Vagina (tissue), 2 donors: Measurements from ENCODE around the gene SRGAP2.
"Not testable (repeated sequence)": the region's sequence is repeated elsewhere in the genome, so short reads cannot be mapped to it uniquely, and the experiment has no call there.

ENCODE experiments used
- POLR2A ChIP-seq, 2 donors: fragments of 450-650 bp; IDR thresholded peaks; one replicate each; pipeline ENCODE4 v1.6.1; 2017; ENCODE audit warnings: antibody characterized with exemption in 2 of 2, mild to moderate bottlenecking in 2 of 2, moderate library complexity in 2 of 2
- TF ChIP-seq, protein P1 (sequence below), 3 experiments: fragments of 450-650 bp in 2 of 3; fragments of 200-600 bp in 1 of 3; sonication (generic) in 1 of 3; IDR thresholded peaks; one replicate each; pipeline ENCODE4 v1.5.1; 2017 to 2019; ENCODE audit warnings: antibody characterized with exemption in 3 of 3, mild to moderate bottlenecking in 2 of 3, moderate library complexity in 2 of 3

GRCh38 chr1:206246129-206246886, 43.0 kb downstream of the SRGAP2 start:
- TF ChIP-seq, protein P1, sequence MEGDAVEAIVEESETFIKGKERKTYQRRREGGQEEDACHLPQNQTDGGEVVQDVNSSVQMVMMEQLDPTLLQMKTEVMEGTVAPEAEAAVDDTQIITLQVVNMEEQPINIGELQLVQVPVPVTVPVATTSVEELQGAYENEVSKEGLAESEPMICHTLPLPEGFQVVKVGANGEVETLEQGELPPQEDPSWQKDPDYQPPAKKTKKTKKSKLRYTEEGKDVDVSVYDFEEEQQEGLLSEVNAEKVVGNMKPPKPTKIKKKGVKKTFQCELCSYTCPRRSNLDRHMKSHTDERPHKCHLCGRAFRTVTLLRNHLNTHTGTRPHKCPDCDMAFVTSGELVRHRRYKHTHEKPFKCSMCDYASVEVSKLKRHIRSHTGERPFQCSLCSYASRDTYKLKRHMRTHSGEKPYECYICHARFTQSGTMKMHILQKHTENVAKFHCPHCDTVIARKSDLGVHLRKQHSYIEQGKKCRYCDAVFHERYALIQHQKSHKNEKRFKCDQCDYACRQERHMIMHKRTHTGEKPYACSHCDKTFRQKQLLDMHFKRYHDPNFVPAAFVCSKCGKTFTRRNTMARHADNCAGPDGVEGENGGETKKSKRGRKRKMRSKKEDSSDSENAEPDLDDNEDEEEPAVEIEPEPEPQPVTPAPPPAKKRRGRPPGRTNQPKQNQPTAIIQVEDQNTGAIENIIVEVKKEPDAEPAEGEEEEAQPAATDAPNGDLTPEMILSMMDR (IDR thresholded peaks at IDR 0.05), result not testable (repeated sequence)
- not testable (repeated sequence) for TF ChIP-seq POLR2A (IDR thresholded peaks at IDR 0.05)
